Lung (tissue), 12 donors: Measurements from ENCODE around the gene COX20. TPM values are rescaled to one million over a fixed set of nuclear protein-coding genes. Genes with fewer than 3 reads are reported as not detected.

ENCODE experiments used
- ATAC-seq: fragments of 200-7000 bp; cut with Tn5 transposase; one replicate; pipeline ENCODE4 v1.9.1; 2020; ENCODE audit warnings: moderate number of reproducible peaks; ENCODE audit not compliant: insufficient read depth, low FRiP score
- DNase-seq, 3 donors: peaks; one replicate each; pipeline ENCODE4 v3.0.0-alpha.2; 2013 to 2017
- H3K27ac ChIP-seq, 2 donors: one replicate each; pipeline ENCODE4 v1.5.1; 2013; ENCODE audit warnings: mild to moderate bottlenecking in 2 of 2, moderate library complexity in 2 of 2, control low read depth in 1 of 2, inconsistent platforms in 1 of 2, low read depth in 1 of 2, low read length in 1 of 2
- H3K27me3 ChIP-seq, 3 donors: one replicate each; pipeline ENCODE4 v1.5.1; 2013; ENCODE audit warnings: low read length in 2 of 3; ENCODE audit not compliant: control insufficient read depth in 3 of 3, insufficient read depth in 3 of 3
- H3K36me3 ChIP-seq, 4 donors: one replicate each; pipeline ENCODE4 v1.5.1; 2013; ENCODE audit warnings: low read length in 4 of 4, mild to moderate bottlenecking in 1 of 4, moderate library complexity in 1 of 4; ENCODE audit not compliant: control insufficient read depth in 4 of 4, insufficient read depth in 4 of 4
- H3K4me1 ChIP-seq, 5 donors: one replicate each; pipeline ENCODE4 v1.5.1; 2013; ENCODE audit warnings: low read length in 5 of 5, mild to moderate bottlenecking in 2 of 5, moderate library complexity in 1 of 5; ENCODE audit not compliant: control insufficient read depth in 5 of 5, insufficient read depth in 5 of 5
- H3K4me3 ChIP-seq: one replicate; pipeline ENCODE4 v1.5.1; 2013; ENCODE audit warnings: mild to moderate bottlenecking, control low read depth, moderate library complexity
- H3K9ac ChIP-seq, 2 donors: one replicate each; pipeline ENCODE4 v1.5.1; 2013; ENCODE audit warnings: low read length in 2 of 2, control low read depth in 1 of 2; ENCODE audit not compliant: insufficient read depth in 1 of 2
- H3K9me3 ChIP-seq, 4 donors: one replicate each; pipeline ENCODE4 v1.5.1; 2013; ENCODE audit warnings: low read length in 3 of 4, mild to moderate bottlenecking in 1 of 4, moderate library complexity in 1 of 4; ENCODE audit not compliant: control insufficient read depth in 4 of 4, insufficient read depth in 3 of 4
- CTCF ChIP-seq: IDR thresholded peaks from 2 replicates; pipeline ENCODE4 v1.5.1; 2012; ENCODE audit warnings: mild to moderate bottlenecking; ENCODE audit errors: control extremely low read depth, extremely low read depth
- WGBS, 2 donors: extraction: QIAGEN DNeasy Blood & Tissue Kit; methylation state at CpG; one replicate each; pipeline ENCODE4 v1.1.7; 2013; 5-methylcytosine and 5-hydroxymethylcytosine counted together
- polyA plus RNA-seq, 2 donors: library from polyadenylated mRNA; stranded (reverse); fragments of 200-250 nt; gene quantifications; one replicate each; pipeline ENCODE4 v1.2.1, GENCODE V29; 2013
- total RNA-seq, 2 donors: library from RNA; depleted of rRNA in 1 of 2; stranded (reverse); fragments of >200 nt in 1 of 2; gene quantifications; one replicate each; pipeline ENCODE4 v1.2.1, GENCODE V29; 2014 to 2021
- donor health status: control.
- donor health status: control.
- donor health status: Bipolar disorder and iron deficiency.
- donor health status: healthy.
- donor health status: DM: yes; HTN: yes; CAD: no.

Gene COX20
- total and polyA plus RNA-seq, 4 donors: 23.4 to 53.2 (median 31.3) TPM

- Histone ChIP-seq H3K27ac (no peak overlapping the region), H3K9me3 (no peaks in the 10 kb centered on the region), H3K9ac (no peak overlapping the region), H3K4me1 (peaks cover 0 to 11% (median 2%) of the 10 kb centered on the region in 5 donors), H3K27me3 (no peaks in the 10 kb centered on the region), H3K4me3 (no peak overlapping the region), H3K36me3 (peaks cover 0 to 5% (median 0%) of the 10 kb centered on the region in 4 donors)
- no peak for ATAC-seq
- no peak for TF ChIP-seq CTCF
- DNase-seq: no peak
- 93 to 94% methylated on average over 22 to 23 of the region's 23 CpGs for WGBS, 2 donors
Observed at GRCh38 chr1:244868484-244869363, 33.3 kb downstream of the COX20 start.

- TF ChIP-seq CTCF: no peak
- Histone ChIP-seq H3K4me1 (peaks cover 0 to 11% (median 2%) of the 10 kb centered on the region in 5 donors), H3K9me3 (no peaks in the 10 kb centered on the region), H3K27me3 (no peaks in the 10 kb centered on the region), H3K4me3 (no peak overlapping the region), H3K9ac (no peak overlapping the region), H3K27ac (no peak overlapping the region), H3K36me3 (no peaks in the 10 kb centered on the region)
- 80 to 89% methylated on average over 12 of the region's 12 CpGs for WGBS, 2 donors
- ATAC-seq: no peak
- DNase-seq: no peak
Observed at GRCh38 chr1:244869364-244869827, 33.9 kb downstream of the COX20 start.

GRCh38 chr1:244869950-244870349, 34.5 kb downstream of the COX20 start:
- Histone ChIP-seq H3K4me3 (no peak overlapping the region), H3K36me3 (no peaks in the 10 kb centered on the region), H3K27me3 (no peaks in the 10 kb centered on the region), H3K9ac (no peak overlapping the region), H3K9me3 (no peaks in the 10 kb centered on the region), H3K4me1 (peaks cover 0 to 9% (median 2%) of the 10 kb centered on the region in 5 donors), H3K27ac (no peak overlapping the region)
- no peak for TF ChIP-seq CTCF
- DNase-seq (no peak), ATAC-seq (no peak)
- WGBS, 2 donors: 95% methylated on average over 4 of the region's 4 CpGs
